Hematopoietic multipotent progenitor cell treated with erythropoietin and hydrocortisone succinate and interleukin-3 and kit ligand, for 8 days (in vitro differentiated cells): ENCODE data around the gene PTPRM.
"Not testable (repeated sequence)": the region's sequence is repeated elsewhere in the genome, so short reads cannot be mapped to it uniquely, and the experiment has no call there.

Experiments used
- DNase-seq: peaks from one replicate; pipeline ENCODE4 v3.0.0-alpha.2; 2015

Gene PTPRM

GRCh38 chr18:7729868-7730267, 162.8 kb downstream of the PTPRM start:
- DNase-seq: no peak

DNA sequence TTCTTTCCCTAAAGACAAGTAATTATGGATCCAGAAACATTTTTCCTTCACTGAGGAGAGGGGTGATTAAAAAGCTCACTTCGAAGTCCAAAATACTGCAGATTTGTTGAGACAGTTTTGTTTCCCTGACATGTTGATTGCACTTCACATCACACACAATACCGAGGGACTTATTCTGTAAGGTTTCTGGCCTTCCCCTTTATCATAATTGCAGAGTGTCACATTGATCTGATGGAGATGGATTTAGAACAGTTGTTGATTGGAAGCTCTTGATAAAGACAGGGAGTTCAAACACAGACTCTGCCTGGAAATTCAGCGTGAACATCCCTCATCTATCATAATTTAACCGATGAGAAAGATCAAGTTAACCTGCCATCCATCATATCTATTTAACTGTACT, 163.6 kb downstream of the PTPRM start:
- DNase-seq: no peak

DNA sequence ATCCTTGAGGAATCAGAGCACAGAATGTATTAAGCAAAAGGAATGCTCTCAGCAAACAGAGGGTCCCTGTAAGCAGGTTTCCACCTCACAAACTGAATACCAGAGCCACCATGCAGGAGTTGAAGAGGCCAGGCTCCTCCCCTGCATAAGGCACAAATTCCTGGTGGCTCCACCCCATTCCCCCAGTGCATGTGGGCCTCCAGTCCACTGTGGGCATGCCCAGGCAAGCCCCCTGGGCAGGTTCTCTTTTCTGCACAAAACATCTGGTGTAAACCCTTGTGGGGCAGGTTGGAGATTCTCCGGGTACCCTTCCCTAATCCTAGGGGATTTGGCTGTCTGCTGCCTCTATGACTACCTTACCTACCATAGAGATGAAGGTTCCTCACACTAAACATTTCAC, 166.5 kb downstream of the PTPRM start:
- no peak for DNase-seq

GRCh38 chr18:7735196-7735595, 168.1 kb downstream of the PTPRM start:
- DNase-seq: no peak

GRCh38 chr18:7735626-7736175, 168.6 kb downstream of the PTPRM start:
- DNase-seq: no peak

GRCh38 chr18:7736526-7736925, 169.4 kb downstream of the PTPRM start:
- not testable (repeated sequence) for DNase-seq

DNA sequence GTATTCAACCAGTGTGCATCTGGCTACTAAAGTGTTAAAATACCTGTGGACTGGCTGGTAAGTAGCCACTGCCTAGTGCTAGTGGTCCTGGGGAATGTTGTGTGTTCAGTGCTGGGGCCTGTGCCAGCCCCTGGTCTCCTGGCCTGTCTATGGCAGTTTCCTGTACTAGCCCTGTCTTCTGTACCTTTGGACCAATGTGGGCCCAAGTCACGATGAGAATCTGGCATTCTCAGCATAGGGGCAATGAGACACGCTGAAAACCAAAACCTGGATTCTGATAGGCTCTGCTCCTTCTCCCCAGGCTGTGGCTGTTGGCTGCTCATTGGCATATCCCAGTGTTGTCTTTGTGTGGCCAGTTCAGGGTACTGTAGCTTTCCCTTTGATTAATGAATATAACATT, 170.4 kb downstream of the PTPRM start:
- DNase-seq: no peak

DNA sequence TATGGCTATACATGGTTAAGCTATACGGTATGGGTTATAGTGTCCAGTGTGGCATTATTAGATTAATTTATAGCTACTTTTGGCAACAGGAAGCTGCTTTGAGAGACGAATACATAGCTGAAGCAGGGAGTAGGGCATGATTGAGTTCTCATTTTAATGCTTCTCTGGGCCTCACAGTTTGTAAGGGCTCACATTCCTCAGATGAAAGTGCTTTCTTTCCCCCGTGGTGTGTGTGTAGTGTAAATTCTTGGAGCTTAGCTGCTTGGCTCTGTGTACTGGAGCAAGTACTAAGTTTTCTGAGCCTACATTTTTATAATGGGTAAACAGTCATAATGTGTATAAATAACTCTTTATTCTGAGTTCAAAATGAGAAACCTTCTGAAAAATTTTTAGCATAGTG, 173.7 kb downstream of the PTPRM start:
- no peak for DNase-seq

- no peak for DNase-seq
Observed at GRCh38 chr18:7741640-7742039, 174.5 kb downstream of the PTPRM start.

DNA sequence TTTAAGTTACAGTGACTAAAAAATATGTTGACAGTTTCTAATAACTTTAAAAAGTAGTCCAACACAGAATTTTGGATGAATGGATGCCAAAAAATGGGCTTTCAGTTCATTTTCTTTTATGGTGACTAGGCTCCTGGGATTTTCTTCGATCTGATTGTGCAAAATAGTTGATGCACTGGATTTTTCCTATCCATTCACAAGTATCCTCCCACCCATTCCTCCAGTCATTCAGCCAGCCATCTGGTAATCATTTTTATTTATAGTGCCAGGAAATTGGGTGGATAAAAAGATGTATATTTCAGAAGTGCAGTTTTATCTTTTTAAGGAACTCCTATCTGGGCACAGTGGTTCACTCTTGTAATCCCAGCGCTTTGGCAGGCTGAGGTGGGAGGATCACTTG, 175.1 kb downstream of the PTPRM start:
- no peak for DNase-seq

- DNase-seq: no peak
Observed at GRCh38 chr18:7743256-7743655, 176.1 kb downstream of the PTPRM start.

GRCh38 chr18:7746106-7746505, 179.0 kb downstream of the PTPRM start:
- DNase-seq: no peak

- DNase-seq: no peak
Observed at GRCh38 chr18:7748251-7749007, 181.3 kb downstream of the PTPRM start.

GRCh38 chr18:7749008-7749405, 181.9 kb downstream of the PTPRM start:
- no peak for DNase-seq

GRCh38 chr18:7749510-7749981, 182.4 kb downstream of the PTPRM start:
- DNase-seq: no peak

DNA sequence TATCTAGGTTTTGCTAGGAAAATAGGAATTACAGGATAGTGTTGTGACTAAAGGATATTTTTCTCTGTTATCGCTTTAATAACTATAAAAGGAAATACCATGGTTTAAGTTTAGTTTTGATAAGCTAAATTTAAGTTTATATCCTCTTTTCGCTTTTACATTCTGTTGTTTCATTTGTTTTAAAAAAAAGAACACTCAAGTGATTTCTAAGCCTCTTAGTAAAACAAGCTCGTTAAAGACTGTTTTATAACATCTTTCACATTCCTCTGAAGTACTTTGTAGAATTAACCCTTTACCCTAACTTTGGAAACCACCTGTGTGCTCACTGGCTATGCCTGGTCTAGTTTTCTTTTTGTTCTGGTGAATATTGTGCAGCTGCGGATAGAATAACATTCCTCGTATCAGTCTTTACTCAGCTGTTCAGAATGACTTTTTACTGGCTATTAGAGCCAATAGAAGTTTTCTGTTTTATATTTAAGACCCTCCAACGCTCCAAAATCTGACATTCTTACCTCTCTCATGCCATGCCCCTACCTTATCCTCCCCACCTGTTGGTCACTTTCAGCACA, 183.1 kb downstream of the PTPRM start:
- DNase-seq: no peak

GRCh38 chr18:7750966-7751365, 183.8 kb downstream of the PTPRM start:
- DNase-seq: no peak

- no peak for DNase-seq
Observed at GRCh38 chr18:7754258-7754657, 187.1 kb downstream of the PTPRM start.

- DNase-seq: no peak
Observed at GRCh38 chr18:7754725-7755181, 187.6 kb downstream of the PTPRM start.

DNA sequence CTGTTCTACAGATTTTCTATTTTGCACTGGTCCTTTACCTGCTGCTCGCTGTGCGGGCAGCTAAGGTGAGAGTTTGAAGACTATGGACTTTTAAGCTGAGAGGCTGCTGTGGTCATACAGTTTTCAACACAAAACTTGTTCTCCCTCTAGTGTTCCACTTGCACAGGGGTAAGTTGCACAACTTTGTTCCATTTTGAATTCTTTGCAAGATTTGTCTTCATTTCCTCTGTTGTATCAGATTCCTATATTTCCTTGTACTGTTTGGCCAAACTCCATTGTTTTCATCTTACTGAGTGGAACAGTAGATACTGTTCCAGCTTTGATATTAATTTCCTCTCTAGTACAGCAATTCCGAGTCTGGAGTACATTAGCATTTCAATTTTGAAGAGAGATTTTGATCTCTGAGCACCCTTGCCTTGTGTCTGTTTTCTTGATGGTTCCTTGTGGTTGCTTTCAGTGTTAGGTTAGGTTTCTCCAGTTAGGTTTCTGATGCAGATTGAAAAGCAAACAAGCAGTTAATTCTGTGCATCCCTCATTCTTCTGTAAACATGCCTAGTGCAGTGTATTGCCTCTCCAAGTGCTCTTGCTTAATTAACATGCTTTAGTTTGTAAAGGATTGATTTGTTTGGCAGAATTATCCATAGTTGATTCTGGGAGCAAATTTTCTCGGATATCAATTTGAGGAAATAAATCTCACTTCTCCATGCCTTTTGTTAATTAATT, 188.8 kb downstream of the PTPRM start:
- no peak for DNase-seq

DNA sequence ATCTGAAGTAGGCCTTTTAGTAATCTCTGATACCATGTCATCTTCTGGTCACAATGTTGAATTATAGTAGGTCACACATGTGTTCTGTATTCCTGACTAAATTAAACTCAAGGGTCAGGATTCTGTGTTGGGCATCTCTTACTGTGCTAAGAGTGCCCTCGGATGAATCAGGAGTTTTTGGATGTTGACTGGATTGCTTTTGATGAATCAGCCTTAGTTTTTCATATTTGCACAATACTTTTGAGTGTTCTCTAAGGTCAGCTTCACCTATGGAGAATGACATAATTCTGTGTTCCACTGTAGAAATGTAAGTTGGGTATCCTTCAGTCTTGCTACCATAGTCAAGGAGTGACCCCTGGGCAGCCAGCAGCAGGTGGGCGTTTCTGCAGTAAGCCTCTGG, 190.1 kb downstream of the PTPRM start:
- DNase-seq: no peak

DNA sequence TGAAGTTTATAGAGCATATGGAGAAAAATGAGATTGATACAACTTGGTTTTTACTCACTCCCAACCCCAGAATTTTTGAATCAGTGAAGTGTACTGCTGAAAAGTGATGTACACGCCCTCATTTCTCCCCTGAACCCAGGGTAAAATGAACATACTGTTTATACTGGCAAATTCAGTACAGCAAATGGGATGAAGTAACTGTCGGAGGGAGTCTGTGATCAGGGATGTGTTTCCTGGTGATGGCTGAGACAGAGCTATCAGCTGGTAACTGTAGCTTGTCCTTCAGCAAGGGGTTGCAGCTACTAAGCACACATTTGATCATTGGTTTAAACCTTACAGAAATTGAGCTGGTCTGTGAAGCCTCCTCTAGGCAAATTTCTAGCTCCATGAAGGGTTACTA, 191.6 kb downstream of the PTPRM start:
- no peak for DNase-seq
